Measurements from ENCODE around the gene FAM13A.

FAM13A gene

GRCh38 chr4:89056953-89057398 is at the start of gene FAM13A:
TSS of gene FAM13A (minus strand) at chr4:89057185. CDS start at chr4:89056964, 221 bp downstream.
- no peaks in the 10 kb centered on the region for H3K9me2 ChIP-seq (replicated peaks; ENCODE audit: insufficient read depth, low read length)
- peak within 1 kb of the TSS; percentile 9; the same call in 1 of the 2 replicates for H3K9ac ChIP-seq (ENCODE audit: low read length)
- no peaks in the 10 kb centered on the region for H3K4me1 ChIP-seq (ENCODE audit: low read length)
- H3K27me3 ChIP-seq (replicated peaks; ENCODE audit: insufficient read depth, low read length): no peaks in the 10 kb centered on the region
- TF ChIP-seq CTCF (IDR thresholded peaks at IDR 0.05; ENCODE audit: low read length) (no peak), EZH2phosphoT487 (IDR thresholded peaks at IDR 0.05; ENCODE audit: low read length) (no peak), EZH2 (optimal IDR thresholded peaks at IDR 0.05; ENCODE audit: low read depth, low read length) (no peak)
- peak within 1 kb of the TSS; percentile 29 for H2AFZ ChIP-seq (ENCODE audit: low read length)
- H3K36me3 ChIP-seq (replicated peaks; ENCODE audit: insufficient read depth, low read length): no peaks in the 10 kb centered on the region
- H3K27ac ChIP-seq (ENCODE audit: low read length): peak within 1 kb of the TSS; percentile 32; the same call in 1 of the 2 replicates
- H3K79me2 ChIP-seq (ENCODE audit: low read length): no peaks in the 10 kb centered on the region
- H3K4me3 ChIP-seq (ENCODE audit: low read length): peak within 1 kb of the TSS; percentile 19
- no peaks in the 10 kb centered on the region for H4K20me1 ChIP-seq (ENCODE audit: insufficient read depth, low read length)
- H3F3A ChIP-seq (ENCODE audit: insufficient read depth, low read length): no peaks in the 10 kb centered on the region
- H3K9me3 ChIP-seq (replicated peaks; ENCODE audit: insufficient read depth, low read length): no peaks in the 10 kb centered on the region
- peak; percentile 75 for DNase-seq
- peak within 1 kb of the TSS; percentile 15; the same call in 1 of the 2 replicates for H3K4me2 ChIP-seq (ENCODE audit: low read depth, low read length)

GRCh38 chr4:89105726-89106125 is 48.7 kb upstream of the FAM13A start:
- no peaks in the 10 kb centered on the region for H3K9me3 ChIP-seq (replicated peaks; ENCODE audit: insufficient read depth, low read length)
- TF ChIP-seq EZH2 (optimal IDR thresholded peaks at IDR 0.05; ENCODE audit: low read depth, low read length): no peak
- TF ChIP-seq EZH2phosphoT487 (IDR thresholded peaks at IDR 0.05; ENCODE audit: low read length): no peak
- TF ChIP-seq CTCF (IDR thresholded peaks at IDR 0.05; ENCODE audit: low read length): no peak

GRCh38 chr4:89101256-89102161 is 44.5 kb upstream of the FAM13A start:
- Histone ChIP-seq H3K4me3 (ENCODE audit: low read length) (no peak overlapping the region; the same call in 1 of the 2 replicates), H3K27me3 (replicated peaks; ENCODE audit: insufficient read depth, low read length) (no peaks in the 10 kb centered on the region), H4K20me1 (ENCODE audit: insufficient read depth, low read length) (no peaks in the 10 kb centered on the region), H3K36me3 (replicated peaks; ENCODE audit: insufficient read depth, low read length) (no peaks in the 10 kb centered on the region), H3K79me2 (ENCODE audit: low read length) (no peaks in the 10 kb centered on the region), H3K9me2 (replicated peaks; ENCODE audit: insufficient read depth, low read length) (no peaks in the 10 kb centered on the region), H3K4me1 (ENCODE audit: low read length) (peaks cover 9% of the 10 kb centered on the region), H3K4me2 (ENCODE audit: low read depth, low read length) (peak overlapping the region; percentile 38; the same call in 1 of the 2 replicates), H3K9me3 (replicated peaks; ENCODE audit: insufficient read depth, low read length) (no peaks in the 10 kb centered on the region), H3K9ac (ENCODE audit: low read length) (no peak overlapping the region), H3F3A (ENCODE audit: insufficient read depth, low read length) (no peaks in the 10 kb centered on the region; the same call in 1 of the 2 replicates), H3K27ac (ENCODE audit: low read length) (peak overlapping the region; percentile 12; the same call in 1 of the 2 replicates), H2AFZ (ENCODE audit: low read length) (no peak overlapping the region)
- TF ChIP-seq EZH2phosphoT487 (IDR thresholded peaks at IDR 0.05; ENCODE audit: low read length): no peak
- TF ChIP-seq CTCF (IDR thresholded peaks at IDR 0.05; ENCODE audit: low read length): no peak
- TF ChIP-seq EZH2 (optimal IDR thresholded peaks at IDR 0.05; ENCODE audit: low read depth, low read length): no peak
- peak; percentile 39 for DNase-seq

More at GRCh38 chr4:89105726-89106125, 48.7 kb upstream of the FAM13A start:
- no peak overlapping the region for H2AFZ ChIP-seq (ENCODE audit: low read length)
- H3K4me1 ChIP-seq (ENCODE audit: low read length): peaks cover 10% of the 10 kb centered on the region
- no peaks in the 10 kb centered on the region for H3K9me2 ChIP-seq (replicated peaks; ENCODE audit: insufficient read depth, low read length)
- no peak overlapping the region for H3K4me2 ChIP-seq (ENCODE audit: low read depth, low read length)
- no peaks in the 10 kb centered on the region for H4K20me1 ChIP-seq (ENCODE audit: insufficient read depth, low read length)
- H3K27ac ChIP-seq (ENCODE audit: low read length): no peak overlapping the region
- H3K36me3 ChIP-seq (replicated peaks; ENCODE audit: insufficient read depth, low read length): no peaks in the 10 kb centered on the region
- H3K9ac ChIP-seq (ENCODE audit: low read length): no peak overlapping the region
- no peaks in the 10 kb centered on the region for H3K79me2 ChIP-seq (ENCODE audit: low read length)
- peaks cover 13% of the 10 kb centered on the region for H3K27me3 ChIP-seq (replicated peaks; ENCODE audit: insufficient read depth, low read length)
- no peaks in the 10 kb centered on the region; the same call in 1 of the 2 replicates for H3F3A ChIP-seq (ENCODE audit: insufficient read depth, low read length)
- no peak for DNase-seq
- no peak overlapping the region for H3K4me3 ChIP-seq (ENCODE audit: low read length)

Data from MM.1S (cell line).